ENCODE data around the gene ITIH6. TPM values are rescaled to one million over a fixed set of nuclear protein-coding genes. Genes with fewer than 3 reads are reported as not detected.

ITIH6 gene
- total RNA-seq, 1 experiment from 2014 or later, result not detected

- Histone ChIP-seq H3K4me3 (ENCODE audit: insufficient read depth, low read depth, low read length) (no peak overlapping the region), H3K27me3 (ENCODE audit: control insufficient read depth, insufficient read depth, low read length) (no peaks in the 10 kb centered on the region), H3K36me3 (replicated peaks; ENCODE audit: control insufficient read depth, insufficient read depth, low read length) (no peaks in the 10 kb centered on the region)
- DNase-seq, result no peak
These were observed 87.1 kb downstream of the ITIH6 start for GRCh38 chrX:54710920-54711319.

GRCh38 chrX:54708404-54708803 lies 89.7 kb downstream of the ITIH6 start:
- Histone ChIP-seq H3K36me3 (replicated peaks; ENCODE audit: control insufficient read depth, insufficient read depth, low read length) (no peaks in the 10 kb centered on the region), H3K4me3 (ENCODE audit: insufficient read depth, low read depth, low read length) (no peak overlapping the region), H3K27me3 (ENCODE audit: control insufficient read depth, insufficient read depth, low read length) (no peaks in the 10 kb centered on the region)
- no peak for DNase-seq

Other genes starting within 250 kb of the ITIH6 start
- 216 and 227 TPM in 2 replicates for gene MAGED2, start 9.5 kb upstream of the ITIH6 start, total RNA-seq (2014; rRNA removed; shearing (Covaris generic))
- 49.8 and 53.7 TPM in 2 replicates for gene TRO, start 122.6 kb upstream of the ITIH6 start, total RNA-seq (2014; rRNA removed; shearing (Covaris generic))
- gene PFKFB1, start 195.9 kb upstream of the ITIH6 start, total RNA-seq (2014; rRNA removed; shearing (Covaris generic)), result 0.07 and 0.14 TPM in 2 replicates
- 21.7 and 26.4 TPM in 2 replicates for gene APEX2, start 202.1 kb upstream of the ITIH6 start, total RNA-seq (2014; rRNA removed; shearing (Covaris generic))
- not detected in 2 replicates for gene ALAS2, start 232.7 kb upstream of the ITIH6 start, total RNA-seq (2014; rRNA removed; shearing (Covaris generic))